NCI-H69 (cell line): Measurements from ENCODE around the gene SCG5.
A peak's percentile ranks its signal among the peaks of the same experiment; 100 is the strongest.

ENCODE experiments used
- DNase-seq: peaks from one replicate; lab custom pipeline; 2025; lab: John Stamatoyannopoulos, UW

The SCG5 gene

DNA sequence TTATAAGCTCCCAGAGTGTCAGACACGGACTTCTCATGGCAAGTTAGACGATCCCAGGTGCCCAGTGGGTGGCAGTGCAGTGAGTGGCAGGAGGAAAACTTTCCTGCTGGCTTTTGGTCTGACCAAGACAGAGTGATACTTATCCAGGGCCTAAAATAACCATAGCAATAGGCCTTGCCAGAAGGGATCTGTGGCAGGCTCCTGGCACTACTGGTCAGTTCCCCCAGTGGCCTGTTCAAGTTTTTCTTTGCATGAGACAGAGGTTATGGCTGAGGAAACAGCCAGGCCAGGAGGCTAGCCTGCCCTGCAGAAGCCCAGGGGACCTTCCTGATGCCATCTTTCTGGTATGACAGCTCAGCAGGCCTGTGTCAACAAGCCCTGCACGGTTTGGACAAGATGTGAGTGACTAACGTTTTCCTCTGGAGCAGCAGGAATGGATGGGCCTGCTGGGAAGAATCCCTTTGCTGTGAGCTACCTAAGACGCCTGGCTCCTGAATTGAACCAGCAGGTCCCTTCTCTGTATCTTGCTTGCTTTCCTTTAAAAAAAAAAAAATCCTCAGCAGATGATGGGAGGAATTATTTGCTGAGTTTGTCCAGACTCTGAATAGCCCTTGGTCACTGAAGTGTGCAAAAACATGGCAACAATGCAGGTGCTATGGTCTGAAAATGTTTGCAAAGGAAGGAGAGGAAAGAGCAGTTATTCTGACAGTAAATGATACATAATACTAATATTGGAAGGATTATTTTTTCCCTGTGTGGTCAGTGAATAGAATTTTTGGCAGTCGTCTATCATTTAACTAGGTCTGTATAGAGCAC is 18.0 kb downstream of the SCG5 start:
- DNase-seq = peak; percentile 96

DNA sequence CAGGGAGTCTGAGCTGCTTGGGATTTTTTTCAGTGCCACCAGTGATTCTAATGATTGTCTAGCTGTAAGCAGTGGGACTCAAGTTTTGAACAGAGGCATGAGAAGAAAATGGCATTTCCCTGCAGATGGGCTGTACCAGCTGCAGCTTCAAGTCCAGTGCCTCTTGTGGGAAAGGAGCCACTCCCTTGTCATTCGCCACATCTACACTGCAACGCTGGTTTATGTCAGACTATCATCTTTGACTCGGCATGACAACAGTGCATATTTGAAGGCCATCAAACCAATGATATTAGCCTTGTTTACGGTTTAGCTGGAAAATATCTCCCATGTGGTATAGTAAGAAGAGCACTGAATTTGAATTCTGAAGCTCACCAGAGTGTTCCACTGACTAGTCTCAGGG is 22.2 kb downstream of the SCG5 start:
- peak; percentile 25 for DNase-seq

DNA sequence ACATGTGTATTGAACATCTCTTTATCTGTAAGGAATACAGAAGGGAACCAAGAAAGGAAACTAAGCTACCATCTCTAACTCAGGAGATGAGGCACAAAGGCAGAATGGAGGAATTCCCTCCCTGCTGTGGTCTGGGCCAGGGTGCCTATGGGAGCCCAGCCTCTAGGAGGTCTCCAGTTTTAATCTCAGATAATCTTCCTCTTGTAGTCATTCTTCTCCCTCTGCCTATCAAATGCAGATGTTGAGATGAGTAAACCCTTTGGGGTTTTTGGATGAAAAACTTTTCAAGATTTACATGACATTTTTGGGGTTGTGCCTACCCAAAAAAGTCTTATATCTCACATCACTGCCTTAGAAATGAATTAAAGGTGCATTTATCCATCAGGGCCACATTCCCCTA is 23.3 kb downstream of the SCG5 start:
- no peak for DNase-seq

DNA sequence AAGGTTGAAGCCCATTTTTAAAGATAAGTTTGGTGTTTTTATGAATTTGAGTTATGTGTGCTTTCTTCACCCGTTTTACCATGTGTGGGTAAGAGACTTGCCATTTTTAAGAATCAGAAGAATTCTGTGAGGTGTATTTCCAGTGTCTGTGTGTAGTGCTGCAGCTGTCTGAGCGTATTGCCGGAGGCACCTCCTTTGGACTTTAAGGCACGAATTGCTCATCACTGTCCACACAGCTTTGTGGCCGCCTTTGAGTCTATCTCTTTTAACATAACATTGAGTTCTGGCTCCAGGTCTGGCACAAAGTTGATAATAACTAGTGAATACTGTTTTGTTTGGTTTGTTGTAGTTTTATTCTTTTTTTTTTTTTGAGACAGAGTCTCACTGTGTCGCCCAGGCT is 25.8 kb downstream of the SCG5 start:
- DNase-seq = no peak

DNA sequence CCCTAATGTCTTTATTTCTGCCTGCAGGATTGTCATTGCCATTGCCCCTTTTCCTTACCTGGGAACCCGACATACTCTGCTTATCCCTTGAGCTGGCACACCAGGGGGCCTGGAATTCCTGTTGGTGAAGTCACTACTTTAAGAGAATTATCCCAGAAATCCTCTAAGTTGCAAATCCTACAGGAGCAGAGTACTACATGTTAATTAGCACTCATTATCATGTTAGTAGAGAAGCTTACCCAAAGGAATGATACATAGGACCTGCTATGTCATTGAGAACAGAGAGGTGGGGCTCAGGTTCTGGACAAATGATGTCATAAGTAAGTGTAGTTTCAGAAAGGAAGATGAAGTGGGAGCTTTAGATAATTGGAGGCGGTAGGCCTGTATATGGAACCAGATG is 27.4 kb downstream of the SCG5 start:
- DNase-seq = peak; percentile 55

DNA sequence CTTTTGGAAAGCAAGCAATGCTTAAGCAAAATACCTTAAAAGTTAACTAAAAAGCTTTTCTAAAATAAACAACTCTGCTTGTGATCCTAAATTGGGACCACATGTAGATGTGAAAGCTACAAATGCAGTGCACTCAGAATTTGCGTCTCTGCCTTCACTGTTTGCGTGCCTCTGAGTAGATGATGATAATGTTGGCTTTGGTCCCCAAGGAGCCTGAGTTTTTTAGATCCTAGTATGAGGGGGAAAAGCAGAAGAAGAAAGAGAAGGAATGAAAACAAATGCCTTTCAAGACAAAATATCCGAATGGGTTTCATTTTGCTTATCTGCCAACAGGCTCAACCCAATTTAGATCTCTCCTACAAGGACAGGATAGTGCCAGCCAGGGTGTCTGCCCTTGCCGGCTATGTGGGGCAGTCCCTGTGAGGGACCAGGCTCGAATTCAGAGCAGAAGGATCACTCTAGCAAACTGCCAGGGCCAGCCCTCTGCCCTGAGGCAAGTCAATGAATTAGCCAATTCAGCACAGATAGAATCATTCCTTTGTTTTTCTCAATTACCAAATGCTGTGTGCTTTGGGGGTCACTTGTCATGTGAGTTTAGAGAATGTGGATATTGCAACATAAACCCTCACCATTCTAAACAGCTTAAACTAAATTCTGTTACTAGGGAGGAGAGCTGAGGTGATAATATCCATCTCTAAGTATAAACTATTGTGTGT is 28.5 kb downstream of the SCG5 start:
- DNase-seq = peak; percentile 96

DNA sequence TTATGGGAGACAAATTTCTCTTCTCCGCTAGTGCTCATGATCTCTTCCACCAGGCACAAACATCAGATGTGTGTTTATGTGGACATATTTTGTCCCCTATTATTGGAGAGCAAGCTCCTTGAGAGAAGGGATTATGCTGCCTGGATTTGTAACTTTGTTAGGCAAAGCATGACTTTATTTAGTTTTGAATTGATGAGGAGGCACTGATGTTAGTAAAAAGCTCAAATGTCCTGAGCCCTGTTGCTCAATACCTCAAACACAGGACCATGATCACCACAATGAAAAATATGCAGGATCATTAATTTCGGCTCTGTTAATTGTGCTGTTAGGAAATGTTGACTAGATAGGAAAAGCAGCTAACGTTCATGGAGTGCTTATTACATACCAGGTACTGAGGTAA is 29.1 kb downstream of the SCG5 start:
- DNase-seq = peak; percentile 65

DNA sequence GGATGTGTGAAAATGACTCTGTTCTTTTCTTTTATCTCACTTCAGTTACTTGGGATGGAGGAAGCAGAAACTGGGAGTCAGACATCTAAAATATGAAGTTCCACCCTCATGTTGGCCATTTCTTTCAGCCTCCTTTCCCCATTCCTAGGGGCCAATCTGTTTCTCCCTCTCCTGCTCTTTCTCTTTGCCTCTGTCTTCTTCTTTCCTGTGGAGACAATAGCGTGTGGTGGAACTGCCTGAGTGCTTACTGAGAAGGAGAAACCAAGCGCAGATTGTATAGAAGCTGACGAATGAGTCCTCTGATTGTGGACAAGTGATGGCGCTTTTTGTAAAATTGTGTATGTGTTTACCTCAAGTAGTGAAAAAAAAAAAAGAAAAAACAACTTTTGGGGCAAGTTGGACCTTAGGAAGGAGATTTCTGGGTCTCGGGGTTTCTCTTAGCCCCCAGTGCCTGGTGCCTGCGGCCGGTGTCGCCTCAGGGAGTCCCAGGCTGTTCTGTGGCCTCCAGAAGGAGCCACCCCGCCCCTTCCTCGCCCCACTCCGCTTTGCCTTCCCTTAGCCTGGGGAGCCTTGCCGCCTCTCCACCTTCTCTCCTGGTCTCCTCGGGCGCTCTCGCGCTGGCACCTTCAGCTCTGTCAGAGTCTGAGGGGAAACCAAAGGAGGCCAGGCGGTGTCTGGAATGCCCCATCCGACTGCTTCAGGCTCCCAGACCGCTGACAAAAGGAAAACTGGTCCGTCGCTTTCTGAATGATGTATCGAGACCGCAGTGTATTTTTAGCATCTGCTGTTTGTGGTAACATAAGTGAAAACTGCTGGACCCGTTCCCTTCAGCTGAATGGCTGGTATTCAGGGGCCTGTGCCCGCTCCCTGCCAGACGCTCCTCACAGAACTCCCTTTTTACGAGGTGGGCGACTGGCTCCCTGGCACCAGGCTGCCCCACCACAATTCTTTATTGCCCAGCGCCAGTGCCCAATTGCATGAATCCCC is 30.1 kb downstream of the SCG5 start:
- DNase-seq = peak; percentile 14

DNA sequence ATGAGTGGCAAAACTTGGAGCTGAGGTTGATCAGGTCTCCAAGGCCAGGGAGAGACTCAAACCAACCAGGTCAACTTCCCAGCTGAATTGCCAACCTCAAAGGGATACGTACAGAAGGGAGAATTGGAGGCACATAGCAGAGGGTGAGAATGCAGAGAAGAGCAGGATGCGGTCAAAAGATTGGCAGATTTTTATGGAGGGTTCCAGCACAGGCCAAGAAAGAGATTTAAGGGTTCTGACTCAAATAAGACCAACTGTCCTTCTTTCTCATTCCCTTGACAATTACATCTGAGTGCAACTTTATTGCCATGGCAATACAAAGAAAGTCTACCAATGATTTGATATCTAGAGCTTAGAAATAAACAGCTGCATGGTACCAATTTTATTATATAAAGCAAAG is 33.2 kb downstream of the SCG5 start:
- peak; percentile 18 for DNase-seq

DNA sequence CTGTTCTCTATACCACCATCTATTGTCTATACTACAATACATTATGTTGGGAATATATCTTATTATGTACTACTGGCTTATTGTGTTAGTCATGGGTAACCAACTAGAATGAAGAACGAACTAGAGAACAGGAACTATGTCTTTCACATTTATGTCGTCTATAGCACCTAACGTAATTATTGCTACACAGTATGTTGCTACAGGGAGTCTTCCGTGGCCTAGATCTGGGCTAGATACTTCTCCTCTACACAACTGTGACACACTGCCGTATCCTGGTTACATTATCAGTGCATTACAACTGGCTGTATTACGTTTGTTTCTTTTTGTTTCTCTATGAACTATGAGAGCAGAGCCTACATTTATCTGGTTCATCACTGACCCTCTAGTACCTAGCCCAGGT is 34.0 kb downstream of the SCG5 start:
- peak; percentile 25 for DNase-seq

DNA sequence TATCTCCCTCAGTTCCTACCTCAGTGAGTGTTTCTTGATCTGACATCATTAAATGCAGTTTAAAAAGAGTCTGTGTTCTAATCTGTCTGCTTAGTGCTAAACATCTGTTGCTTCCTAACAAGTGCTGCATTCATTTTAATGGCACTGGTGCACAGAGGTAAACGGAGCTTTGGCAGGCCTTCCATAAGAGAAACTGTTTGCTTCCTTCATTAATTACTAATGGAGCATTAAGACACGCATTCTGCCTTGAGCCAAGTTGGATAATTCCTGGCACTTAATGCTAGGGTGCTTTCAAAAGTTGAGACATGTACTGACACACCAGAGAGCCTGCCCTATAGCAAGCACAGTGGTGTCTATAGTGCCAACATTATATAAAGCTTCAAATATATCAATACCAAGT is 34.7 kb downstream of the SCG5 start:
- DNase-seq = peak; percentile 81

DNA sequence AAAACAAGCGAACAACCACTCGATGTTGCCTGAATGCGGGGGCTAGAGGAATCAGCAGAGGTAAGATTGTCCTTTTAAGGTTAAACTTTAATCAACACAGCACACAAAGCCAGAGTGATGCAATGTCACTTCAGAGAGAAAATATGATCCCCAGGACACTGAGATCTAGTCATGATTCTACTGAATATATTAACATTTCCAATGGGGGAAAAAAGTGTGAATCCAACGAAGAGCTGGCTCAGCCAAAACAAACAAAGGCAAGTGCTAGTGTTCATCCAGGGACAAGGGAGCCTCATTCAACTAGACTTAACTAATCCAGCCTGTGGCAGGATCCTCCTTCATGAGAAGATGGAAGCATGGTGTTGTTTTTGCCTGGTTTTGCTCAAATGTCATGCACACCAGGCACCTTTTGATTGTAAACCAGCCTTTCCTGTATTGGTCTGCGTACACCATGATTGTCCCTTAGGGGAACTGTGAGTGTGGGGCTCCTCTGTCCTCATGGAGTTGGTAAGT is 35.8 kb downstream of the SCG5 start:
- DNase-seq = peak; percentile 88

DNA sequence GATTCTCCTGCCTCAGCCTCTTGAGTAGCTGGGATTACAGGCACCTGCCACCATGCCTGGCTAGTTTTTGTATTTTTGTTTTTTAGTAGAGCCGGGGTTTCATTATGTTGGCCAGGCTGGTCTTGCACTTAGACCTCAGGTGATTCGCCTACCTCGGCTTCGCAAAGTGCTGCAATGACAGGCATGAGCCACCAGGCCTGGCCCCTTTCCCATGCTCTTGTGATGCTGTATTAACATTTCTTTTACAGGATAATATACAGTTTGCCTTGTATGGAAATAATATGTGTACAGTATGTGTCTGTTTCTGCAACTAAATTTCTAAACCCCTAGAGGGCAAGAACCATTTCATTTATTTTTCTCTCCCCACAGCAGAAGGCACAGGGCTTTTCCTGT is 37.8 kb downstream of the SCG5 start:
- peak; percentile 17 for DNase-seq

DNA sequence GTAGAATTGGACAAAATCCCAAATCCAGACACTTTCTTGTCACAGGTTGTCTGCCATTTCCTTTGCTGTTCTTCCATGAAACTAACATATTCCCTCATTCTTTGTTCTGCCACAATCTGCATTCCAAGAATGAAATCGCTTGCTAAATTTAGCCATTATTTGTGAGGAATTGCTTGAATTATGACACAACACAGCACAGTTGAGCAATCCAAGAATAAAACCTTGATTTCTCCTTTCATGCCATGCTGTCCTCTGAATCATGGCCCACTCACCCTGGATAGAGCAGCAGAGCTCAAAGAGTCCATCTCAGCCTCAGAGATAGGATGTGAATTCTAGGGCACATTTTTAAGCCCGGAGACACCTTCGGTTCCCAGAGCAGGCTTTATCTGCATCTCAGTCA is 41.1 kb downstream of the SCG5 start:
- DNase-seq = no peak

DNA sequence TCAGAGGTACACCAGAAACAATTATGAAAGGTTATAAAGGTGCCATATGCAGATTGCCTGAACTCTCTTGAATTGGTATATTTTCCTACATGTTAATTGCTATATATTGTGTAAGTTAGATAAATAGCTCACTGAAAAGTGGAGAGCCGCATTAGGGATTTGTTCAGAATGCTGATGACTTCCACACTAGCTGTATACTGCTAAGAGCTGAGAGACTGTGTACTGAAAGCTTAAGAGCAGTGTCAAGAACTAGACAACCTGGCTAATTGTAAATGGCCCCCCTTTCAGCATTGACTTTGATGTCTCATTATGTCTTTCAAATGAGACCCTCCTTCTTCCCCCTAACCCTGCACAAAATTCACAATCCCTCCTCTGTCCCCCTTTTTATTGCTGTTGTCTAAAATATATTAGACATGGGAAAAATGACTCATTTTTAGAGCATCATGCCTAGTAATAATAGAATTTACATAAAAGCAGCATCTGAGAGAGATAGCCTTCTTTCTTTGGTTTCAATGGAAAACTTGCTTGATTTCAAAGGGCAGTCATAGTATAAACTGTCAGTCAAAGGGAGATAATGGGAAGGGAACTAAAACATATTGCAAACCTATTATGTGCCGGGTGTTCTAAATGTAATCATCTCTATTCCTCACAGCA is 41.6 kb downstream of the SCG5 start:
- no peak for DNase-seq

DNA sequence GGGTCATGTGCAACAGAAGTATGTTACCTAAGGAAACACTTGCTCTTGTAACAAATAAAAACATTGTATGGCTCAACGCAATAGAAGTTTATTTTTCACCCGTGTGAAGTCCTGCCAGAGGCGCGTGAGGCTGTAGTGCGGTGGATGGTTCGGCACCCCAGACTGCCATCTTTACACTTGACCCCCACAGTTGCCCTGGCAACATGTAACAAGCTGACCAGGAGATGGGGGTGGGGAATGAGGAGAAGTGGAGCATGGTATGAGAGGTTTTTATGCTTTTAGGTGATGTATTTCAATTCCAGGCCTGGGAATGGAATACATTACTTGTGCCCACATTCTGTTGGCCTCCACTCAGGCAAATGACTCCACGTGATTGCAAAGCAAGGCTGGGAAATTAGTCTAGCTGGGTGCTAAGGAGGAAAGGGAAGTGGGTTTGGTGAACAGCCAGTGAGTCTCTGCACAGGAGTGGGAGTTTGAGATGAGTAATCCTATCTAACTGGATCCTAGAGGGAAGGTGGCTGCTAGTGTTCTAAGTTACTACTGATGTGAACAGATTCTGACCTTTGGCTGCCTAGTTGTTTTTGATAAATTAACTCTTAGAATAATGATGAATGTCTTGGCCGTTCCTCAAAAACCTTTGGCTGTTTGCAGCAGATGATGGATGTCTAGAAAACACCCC is 42.5 kb downstream of the SCG5 start:
- DNase-seq = no peak

DNA sequence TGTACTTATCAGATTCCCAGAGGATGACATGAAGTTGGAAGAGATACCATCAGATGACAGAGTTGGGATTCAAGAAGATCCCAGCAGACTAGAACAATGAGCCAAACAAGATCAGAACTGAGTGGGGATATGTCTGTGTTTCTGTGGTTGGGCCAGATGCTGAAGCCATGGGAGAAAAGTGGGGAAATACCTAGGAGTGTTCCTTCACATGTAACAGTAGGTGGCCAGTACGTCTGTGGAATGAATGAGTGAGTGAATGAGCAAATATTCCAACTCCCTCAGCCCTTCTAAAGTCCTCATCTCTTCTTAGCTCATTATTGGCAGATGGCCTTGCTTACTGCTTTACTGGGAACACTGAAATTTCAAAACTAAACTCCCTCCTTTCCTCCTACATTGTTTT is 44.1 kb downstream of the SCG5 start:
- DNase-seq = no peak

DNA sequence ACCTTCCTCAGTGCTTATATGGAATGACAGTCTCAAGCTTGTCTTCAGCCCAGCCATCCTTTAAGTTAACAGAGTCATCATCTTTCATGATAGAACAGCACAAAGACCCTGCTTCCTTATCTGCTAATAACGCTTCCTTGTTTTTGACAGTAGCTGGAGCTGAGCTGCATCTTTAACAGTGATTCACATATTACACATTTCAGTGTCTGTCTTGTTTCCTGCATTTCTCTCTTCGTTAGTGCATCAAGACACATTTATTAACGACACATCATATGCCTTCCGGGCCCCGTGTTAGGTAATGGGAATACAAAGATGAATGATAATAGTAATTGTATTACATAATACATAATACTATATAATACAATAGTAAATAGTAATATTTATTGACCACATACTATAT is 46.0 kb downstream of the SCG5 start:
- peak; percentile 59 for DNase-seq

DNA sequence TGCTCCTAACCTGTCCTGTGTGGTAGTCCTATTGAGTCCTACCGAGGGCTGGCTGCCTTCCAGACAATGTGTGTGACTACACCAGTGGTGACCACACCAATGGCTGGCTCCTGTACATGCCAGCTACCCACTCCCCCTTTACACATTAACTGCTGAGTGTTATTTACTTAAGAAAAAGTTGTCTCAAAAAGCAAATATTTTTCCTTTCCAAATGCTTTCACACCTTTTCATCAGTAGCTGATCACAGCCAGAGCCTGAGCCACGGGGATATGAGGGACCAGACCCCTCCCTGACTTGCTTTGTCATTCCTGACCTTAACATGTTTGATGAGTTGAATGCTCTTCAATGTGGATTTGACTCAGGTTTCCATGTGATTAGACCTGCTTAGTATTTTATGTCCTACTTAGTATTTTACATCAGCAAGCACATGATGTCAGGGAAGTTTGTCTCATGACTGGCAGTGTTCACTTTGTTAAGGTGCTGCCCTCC is 46.7 kb downstream of the SCG5 start:
- peak; percentile 99 for DNase-seq

DNA sequence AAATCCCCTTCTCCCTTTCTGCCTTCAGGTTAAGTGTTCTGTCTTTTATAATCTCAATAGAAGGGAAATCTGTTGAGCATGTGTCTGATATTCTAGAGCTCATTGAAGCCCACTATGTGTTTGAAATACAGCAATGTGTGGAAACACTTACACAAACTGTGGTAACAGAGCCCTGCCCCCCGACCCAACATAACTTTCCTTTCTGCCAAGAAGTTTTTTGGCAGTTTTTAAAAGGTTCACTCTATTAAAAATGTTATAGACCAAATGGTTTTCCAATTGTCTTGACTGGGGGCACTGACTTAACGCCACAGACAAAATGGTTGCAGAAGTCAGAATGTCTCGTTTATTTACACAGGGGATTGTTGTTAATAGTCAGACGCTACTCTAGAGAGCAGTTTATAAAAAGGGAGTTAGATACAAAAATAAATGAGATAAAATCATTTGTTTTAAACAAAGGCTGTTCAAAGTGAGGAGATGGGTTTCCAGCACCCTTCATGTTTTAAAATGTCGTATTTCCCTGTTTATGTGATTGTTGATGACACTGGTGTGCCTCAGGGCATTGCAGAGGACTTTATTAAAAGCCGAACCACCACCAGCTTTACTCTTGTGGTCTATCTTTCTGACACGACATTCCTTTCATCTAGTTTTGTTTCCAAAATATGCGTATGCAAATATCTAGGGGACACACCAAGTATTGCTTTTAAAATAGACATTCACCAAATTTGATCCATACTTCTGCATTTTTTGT is 49.6 kb downstream of the SCG5 start:
- DNase-seq = no peak
